NCI-H1092 treated with DMSO at 0.1 percent for 48 hours (cell line): ENCODE measurements around the gene HIP1R.
"Not testable (repeated sequence)": the region's sequence is repeated elsewhere in the genome, so short reads cannot be mapped to it uniquely, and the experiment has no call there.

Experiments
- DNase-seq: peaks from one replicate; lab custom pipeline; 2025; lab: John Stamatoyannopoulos, UW

HIP1R gene, protein sequence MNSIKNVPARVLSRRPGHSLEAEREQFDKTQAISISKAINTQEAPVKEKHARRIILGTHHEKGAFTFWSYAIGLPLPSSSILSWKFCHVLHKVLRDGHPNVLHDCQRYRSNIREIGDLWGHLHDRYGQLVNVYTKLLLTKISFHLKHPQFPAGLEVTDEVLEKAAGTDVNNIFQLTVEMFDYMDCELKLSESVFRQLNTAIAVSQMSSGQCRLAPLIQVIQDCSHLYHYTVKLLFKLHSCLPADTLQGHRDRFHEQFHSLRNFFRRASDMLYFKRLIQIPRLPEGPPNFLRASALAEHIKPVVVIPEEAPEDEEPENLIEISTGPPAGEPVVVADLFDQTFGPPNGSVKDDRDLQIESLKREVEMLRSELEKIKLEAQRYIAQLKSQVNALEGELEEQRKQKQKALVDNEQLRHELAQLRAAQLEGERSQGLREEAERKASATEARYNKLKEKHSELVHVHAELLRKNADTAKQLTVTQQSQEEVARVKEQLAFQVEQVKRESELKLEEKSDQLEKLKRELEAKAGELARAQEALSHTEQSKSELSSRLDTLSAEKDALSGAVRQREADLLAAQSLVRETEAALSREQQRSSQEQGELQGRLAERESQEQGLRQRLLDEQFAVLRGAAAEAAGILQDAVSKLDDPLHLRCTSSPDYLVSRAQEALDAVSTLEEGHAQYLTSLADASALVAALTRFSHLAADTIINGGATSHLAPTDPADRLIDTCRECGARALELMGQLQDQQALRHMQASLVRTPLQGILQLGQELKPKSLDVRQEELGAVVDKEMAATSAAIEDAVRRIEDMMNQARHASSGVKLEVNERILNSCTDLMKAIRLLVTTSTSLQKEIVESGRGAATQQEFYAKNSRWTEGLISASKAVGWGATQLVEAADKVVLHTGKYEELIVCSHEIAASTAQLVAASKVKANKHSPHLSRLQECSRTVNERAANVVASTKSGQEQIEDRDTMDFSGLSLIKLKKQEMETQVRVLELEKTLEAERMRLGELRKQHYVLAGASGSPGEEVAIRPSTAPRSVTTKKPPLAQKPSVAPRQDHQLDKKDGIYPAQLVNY

DNA sequence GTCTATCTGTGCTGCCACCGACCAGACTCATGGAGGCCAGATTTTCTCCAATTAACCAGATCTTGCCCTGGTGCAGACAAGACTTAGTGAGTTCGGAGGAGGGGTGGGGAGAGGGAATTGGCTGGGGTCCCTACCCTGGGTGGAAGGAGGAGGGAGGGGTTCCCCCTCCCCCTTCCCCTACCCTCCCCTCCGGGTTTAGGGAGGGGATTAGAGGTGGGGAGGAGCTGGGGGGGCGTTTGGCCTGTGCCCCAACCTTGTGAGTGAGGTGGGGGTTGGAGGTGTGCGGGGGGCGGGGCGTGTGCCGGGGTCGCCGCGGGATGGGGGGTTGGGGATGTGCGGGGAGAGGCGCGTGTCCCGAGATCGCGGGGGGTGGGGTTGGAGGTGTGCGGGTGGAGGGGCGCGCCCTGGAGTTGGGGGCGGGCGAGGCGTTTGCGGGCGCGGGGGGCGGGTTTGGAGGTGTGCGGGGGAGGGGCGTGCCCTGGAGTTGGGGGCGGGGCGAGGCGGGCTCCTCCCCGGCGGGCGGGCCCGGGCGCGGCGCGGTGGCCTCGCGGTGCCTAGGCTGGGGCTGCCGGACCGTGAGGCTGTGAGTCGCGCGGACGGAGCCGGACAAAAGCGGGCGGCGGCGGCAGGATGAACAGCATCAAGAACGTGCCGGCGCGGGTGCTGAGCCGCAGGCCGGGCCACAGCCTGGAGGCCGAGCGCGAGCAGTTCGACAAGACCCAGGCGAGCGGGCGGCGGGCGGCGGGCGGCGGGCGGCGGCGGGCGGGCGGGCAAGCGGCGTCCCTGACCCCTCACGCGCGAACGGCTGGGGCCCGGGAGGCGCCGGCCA lies at the start of gene HIP1R:
TSS of gene HIP1R (plus strand) at position 537 of the 829 bp plus-strand sequence. CDS start at position 631, 94 bp downstream.
- DNase-seq = peak; percentile 35

DNA sequence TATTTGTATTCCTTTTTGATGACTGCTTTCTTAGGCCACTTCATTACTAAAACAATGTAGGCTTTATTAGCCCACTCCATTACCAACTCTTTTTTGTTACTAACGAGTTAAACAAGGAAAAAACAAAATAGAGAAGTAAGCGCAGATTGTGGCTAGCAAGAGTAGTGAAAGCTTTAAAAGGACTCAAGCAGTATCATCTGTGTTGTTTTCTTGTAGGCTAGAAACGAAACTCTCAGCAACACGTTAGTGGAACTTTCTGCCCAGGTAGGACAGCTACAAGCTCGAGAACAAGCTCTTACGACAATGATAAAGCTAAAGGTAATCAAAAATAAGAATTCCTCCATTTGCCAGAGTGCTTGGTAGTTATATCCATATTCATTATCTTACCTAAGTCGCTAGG lies 49.8 kb upstream of the HIP1R start:
- DNase-seq = no peak

DNA sequence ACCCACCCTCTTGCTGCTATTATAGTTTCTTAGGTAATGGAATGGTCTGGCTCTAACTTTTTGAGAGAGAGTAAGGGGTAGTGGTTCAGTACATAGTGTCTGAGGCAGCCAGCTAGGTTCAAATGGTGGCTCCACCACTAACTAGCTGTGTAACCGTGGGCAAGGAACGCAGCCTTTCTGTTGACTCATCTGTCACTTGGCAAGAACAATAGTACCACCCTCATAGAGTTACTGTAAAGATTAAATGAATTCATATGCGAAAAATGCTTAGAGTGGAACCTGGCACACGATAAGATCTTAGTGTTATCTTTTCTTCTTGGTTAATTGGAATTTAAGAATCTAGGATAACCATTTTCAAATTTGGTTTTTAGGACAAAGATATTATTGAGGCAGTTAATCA lies 46.9 kb upstream of the HIP1R start:
- no peak for DNase-seq

DNA sequence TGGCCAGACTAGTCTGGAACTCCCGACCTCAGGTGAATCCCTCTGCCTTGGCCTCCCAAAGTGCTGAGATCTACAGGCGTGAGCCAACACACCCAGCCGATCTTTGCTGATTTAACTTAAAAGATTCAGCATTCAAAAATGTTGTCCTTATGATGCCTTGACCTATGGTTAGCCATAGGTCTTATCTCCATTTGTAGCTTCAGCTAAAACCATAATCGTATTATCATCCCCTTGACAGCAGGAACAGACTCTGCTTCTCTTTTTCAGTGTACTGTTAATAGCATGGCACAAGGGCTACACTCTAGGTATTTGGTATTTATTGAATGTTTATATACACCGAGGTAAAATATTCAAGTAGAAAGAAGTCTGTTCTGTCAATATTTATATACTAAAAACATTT lies 45.6 kb upstream of the HIP1R start:
- DNase-seq = no peak

DNA sequence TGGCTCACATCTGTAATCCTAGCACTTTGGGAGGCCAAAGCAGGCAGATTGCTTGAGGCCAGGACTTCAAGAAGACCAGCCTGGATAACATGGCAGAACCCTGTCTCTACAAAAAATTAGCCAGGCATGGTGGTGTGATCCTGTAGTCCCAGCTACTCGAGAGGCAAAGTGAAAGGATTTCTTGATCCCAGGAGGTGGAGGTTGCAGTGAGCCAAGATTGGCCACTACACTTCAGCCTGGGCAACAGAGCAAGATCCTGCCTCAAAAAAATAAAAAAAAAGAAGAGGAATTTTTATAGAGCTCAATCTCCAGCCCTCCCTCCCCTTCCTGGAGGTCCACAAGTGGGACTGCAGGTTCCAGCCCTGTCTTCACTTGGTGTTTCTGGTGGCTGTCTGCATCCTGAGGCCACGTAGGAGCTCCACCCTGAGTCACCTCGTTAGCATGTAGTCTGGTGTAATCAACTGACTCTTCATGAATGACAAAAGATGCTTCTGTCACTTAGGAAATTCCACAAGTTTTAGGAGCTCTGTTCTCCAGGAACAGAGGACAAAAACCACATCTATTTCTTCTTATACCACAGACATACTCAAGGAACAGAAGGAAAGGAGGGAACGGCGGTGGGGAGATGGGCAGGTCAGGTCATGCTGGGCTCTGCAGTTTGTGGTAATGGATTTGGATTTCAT lies 44.7 kb upstream of the HIP1R start:
- DNase-seq = no peak

DNA sequence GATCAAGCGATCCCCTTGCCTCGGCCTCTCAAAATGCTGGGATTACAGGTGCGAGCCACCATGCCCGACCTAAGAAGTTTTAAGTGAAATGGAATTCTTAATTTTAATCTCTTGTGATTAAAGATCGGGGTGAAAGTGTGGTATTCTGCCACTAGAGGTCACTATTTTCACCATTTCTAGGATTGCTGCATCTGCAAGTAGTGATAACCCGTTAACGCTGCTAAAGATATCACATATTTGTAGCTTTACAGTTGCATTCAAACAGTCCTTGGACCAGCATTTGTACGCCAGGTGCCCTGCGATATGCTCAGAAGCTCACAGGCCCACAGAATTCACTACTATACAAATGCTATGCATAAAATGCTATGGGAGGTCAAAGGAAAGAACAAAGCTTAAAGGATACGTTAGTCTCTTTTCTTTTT lies 41.6 kb upstream of the HIP1R start:
- DNase-seq = peak; percentile 32

DNA sequence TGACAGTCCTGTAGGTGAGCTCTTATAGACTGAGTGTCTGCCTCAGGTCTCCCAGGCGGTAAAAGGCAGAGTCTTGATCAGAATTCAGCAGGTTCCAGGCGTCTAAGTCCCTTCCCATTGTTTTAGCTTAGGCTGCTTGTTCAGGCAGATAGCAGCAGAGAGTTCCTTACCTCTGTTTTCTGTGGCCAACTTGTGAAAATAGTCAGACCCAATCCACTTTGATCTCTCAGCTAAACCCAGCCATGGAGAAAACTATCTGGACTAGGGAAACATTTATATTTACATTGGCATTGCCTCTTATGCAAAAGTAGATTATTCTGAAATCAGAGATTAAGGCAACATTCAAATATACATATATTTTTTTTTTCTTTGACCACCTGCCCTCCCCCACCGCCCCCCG lies 39.5 kb upstream of the HIP1R start:
- no peak for DNase-seq

DNA sequence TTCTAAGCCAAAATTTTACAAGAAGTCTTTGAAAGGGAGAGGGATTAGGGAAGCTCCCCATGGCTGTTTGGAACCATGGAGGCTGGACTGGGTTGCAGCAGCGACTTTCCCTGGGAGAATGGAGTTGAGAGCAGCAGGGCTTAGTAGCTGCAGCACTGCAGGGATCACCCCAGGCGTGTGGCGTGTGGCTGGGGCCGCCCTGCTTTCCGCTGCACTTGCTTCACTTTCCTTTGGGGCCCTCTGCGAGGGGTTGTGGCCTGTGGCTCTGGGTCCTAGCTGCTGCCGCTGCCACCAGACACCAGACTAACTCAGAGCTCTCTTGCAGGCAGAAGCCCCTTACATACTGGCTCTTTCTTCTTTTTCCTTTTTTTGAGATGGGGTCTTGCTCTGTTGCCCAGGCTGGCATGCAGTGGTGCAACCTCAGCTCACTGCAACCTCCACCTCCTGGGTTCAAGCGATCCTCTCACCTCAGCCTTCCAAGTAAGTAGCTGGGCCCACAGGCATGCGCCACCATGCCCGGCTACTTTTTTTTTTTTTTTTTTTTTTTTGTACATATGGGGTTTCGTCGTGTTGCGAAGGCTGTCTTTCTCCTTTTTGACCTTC lies 35.5 kb upstream of the HIP1R start:
- no peak for DNase-seq

DNA sequence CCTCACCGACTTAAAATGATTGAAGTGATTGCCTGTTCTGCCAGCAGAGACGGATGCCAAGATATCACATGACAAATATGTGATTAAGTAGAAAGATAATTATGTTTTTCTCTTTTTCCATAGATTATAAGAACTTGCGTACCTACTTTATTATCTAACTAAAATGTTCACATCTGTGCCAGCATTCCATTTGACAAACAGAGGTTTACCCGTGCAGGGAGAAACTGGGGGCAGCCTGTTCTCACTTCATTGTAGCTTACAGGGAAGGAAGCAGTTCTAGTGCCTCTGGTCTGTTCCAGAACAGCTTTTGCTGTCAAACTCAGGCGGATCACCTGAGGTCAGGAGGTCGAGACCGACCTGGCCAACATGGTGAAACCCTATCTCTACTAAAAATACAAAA lies 31.3 kb upstream of the HIP1R start:
- DNase-seq = no peak

DNA sequence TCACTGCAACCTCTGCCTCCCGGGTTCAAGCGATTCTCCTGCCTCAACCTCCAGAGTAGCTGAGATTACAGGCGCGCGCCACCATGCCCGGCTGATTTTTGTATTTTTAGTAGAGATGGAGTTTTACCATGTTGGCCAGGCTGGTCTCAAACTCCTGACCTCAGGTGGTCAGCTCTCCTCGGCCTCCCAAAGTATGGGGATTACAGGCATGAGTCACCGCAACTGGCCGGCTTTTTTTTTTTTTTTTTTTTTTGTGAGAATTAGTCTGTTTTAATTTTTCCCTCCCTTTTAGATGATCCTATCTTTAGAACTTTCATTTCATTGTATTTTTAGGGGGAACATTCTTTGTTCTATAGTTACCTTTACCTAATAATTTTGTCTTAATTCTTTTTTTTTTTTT lies 30.3 kb upstream of the HIP1R start:
- not testable (repeated sequence) for DNase-seq

DNA sequence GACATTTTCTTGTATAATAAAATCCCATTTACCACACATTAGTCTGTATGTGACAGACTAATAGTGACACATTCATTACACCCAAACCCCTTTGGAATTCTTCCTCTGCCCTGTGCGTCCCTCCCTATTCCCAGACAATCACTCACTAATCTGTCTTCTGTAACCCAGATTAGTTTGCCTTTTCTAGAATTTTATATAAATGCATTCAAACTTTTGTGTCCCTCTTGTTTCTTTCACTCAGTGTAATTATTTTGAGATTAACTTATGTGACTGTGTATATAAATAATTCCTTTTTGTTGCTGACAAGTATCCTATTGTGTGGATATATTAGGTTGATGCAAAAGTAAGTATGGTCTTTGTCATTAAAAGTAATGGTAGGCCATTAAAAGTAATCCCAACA lies 27.6 kb upstream of the HIP1R start:
- DNase-seq = no peak

DNA sequence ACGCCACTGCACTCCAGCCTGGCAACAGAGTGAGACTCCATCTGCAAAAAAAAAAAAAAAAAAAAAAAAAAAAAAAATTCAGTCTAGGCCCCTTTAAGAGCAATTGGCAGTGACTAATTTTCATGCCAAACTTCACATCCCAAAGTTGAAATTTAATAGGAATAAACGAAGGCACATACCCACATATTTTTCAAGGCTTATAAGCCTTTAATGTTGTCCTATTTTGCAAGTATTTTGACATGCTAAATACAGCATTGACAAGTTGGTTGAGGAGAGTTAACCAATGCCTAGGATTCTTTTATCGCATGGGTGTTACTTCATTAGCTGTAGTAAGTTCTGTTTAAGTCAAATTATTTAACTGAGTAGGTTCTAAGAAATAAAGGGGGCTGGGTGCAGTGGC lies 23.5 kb upstream of the HIP1R start:
- DNase-seq = no peak

DNA sequence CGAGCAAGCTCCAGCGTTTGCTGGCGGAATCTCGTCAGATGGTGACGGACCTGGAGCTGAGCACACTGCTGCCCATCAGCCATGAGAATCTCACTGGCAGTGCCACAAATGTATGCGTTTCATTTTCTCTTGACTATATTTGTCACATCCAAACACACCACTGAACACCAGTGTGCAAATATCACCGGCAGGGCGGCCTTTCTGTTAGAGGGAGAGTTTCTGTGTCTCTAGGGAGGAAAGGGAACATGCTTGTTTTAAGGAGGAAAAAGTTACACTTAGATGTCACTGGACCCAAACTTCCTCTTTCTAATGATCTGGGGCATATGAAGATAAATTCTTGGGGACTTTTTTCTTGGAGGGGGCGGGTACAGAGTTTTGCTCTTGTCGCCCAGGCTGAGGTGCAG lies 21.9 kb upstream of the HIP1R start:
- no peak for DNase-seq

DNA sequence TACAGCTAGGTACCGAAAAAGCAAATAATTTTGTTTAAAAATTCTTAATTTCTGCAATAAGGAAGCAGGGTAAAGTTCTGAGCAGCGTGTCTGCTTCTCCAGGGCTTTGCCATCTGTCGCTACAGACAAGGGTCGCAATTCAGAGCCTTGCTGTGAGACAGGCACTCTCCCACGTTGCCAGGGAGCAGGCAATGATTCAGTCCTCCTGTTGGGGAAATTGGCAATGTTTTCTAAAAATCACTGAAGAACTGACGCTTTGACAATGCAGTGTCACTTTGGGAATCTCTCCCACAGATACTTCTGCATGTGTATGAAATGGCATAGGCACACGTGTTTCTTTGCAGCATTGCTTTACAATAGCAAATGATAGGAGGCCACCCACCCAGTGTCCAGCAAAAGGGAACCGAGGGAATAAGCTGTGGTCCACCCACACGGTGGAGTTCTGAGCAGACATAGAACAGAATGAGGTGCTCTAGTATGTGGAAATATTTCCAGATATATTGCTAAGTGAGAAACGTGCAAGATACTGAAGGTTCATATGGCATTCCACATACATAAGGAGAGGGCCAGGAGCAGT lies 16.0 kb upstream of the HIP1R start:
- DNase-seq = no peak

DNA sequence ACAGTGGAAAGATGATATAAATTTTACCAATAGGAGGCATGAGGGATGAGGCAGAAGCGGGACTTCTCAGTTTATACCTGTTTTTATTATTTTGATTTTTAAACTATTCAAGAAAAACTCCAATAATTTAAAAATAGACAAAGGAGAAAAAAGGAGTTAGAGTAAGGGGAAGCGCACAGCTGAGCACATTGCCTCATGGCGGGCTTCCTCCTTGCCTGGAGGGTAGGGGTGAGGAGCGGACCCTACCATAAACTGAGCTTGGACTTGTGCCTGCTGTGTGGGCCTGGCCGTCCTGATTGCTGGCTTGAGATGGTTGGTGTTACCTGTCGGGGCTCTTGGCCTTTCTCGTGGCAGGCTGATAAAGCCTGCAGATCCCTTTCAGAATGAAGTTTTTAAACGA lies 15.1 kb upstream of the HIP1R start:
- no peak for DNase-seq

DNA sequence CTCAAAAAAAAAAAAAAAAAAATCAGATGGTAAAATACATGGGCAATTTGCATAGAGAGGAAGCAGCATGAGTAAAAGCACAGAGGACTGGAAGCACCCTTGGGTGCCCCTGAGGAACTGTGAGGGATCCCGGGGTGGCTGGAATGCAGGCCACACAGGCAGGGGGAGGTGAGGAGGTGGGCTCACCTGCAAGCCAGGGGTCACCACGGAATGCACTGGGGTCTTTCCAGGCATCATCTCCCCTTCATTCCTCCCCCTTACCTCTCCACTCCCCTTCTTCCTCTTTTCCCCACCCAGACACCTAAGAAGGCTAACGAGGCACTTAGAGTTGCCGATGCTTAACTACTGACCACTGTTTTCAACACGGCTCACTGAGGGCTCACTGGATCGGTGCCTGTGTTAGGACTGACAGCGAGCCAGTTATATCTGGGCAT lies 14.4 kb upstream of the HIP1R start:
- DNase-seq = no peak

DNA sequence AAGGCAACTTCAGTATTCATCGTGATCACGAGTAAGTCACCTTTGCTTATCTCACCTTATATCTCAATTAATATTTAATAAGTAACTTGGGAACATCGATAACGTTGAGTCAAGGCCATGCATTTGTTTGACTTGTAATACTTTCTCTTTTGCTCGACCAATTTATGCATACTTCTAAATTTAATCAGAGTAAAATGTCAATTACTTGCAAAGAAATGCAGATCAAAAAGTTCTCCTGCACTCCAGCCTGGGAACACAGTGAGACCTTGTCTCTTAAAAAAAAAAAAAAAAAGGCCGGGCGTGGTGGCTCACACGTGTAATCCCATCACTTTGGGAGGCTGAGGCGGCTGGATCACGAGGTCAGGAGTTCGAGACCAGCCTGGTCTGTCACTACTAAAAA lies 11.8 kb upstream of the HIP1R start:
- no peak for DNase-seq

DNA sequence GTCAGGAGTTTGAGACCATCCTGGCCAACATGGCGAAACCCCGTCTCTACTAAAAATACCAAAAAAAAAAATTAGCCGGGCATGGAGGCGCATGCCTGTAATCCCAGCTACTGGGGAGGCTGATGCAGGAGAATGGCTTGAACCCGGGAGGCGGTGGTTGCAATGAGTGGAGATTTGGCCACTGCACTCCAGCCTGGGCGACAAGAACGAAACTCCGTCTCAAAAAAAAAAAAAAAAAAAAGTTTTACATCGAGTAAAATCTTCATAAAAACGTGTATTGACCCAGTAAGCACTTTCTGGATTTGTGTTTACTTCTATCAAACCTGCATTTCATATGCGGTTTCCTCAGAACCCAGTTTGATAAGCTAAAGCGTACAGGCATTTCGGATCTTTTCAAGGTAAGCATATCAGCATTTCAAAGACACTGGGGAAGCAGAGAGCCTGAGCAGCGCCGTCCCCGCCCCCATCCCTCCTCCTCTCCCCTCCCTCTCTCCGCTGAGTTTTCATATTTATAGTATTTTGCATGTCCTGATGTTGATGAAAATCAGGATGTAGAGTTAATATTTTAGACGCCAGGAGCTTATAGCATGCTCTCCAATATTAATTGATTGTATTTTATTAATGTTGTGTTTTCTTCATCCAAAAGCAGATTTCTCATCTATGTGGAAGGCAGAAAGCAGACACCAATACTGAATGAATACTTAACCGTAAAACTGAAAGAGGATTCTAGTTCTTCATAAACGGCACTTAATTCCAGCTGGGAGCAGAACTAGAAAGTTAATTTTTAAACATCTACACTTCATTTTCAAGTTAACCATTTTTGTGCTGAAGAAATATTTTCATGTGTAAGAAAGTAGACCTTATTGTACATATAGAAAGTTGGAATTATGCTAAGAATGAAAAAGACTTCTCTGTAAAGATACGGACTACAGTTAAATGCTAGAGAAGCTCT lies 9.2 kb upstream of the HIP1R start:
- DNase-seq = no peak

DNA sequence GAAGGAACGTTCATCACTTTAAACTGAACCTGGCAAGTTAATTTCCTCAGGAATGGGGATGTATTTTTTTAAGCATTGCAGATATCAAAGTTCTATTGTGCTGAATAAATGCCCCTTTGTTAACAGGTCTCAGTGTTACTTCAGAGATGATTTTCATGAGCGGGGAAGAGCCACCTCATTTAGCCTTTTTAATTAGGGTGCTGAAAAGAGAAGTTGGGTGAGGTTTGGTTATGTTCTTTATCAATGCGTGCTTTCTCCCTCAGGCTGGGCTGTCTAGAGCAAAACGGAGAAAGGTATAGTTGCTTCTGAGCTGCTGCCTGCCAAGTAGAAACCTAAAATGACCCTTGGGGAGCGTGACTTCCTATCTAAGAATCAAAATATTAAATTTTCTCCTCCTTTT lies 8.0 kb upstream of the HIP1R start:
- DNase-seq = no peak
